ENCODE data around the gene MGAT5. TPM values are rescaled to one million over a fixed set of nuclear protein-coding genes. Genes with fewer than 3 reads are reported as not detected.

Gene MGAT5
- total and polyA plus RNA-seq, 4 donors: 3.6 to 53.7 (median 31.3) TPM

- Histone ChIP-seq H3K4me3 (no peak overlapping the region), H3K36me3 (ENCODE audit: control insufficient read depth in 4 of 4, insufficient read depth in 4 of 4, low read length in 4 of 4) (peaks cover 0 to 36% (median 5%) of the 10 kb centered on the region in 4 donors), H3K9me3 (ENCODE audit: control insufficient read depth in 4 of 4, insufficient read depth in 3 of 4, low read length in 3 of 4) (no peaks in the 10 kb centered on the region), H3K9ac (ENCODE audit: insufficient read depth in 1 of 2, low read length in 2 of 2) (no peak overlapping the region), H3K27ac (ENCODE audit: low read depth in 1 of 2, low read length in 1 of 2) (no peak overlapping the region), H3K27me3 (ENCODE audit: control insufficient read depth in 3 of 3, insufficient read depth in 3 of 3, low read length in 2 of 3) (no peaks in the 10 kb centered on the region), H3K4me1 (ENCODE audit: control insufficient read depth in 5 of 5, insufficient read depth in 5 of 5, low read length in 5 of 5) (peaks cover 0 to 6% (median 2%) of the 10 kb centered on the region in 5 donors)
- 88 to 93% methylated on average over 11 of the region's 11 CpGs for WGBS, 2 donors
- no peak for TF ChIP-seq CTCF (IDR thresholded peaks at IDR 0.05; ENCODE audit: control extremely low read depth, extremely low read depth)
- no peak for ATAC-seq (ENCODE audit: insufficient read depth, low FRiP score)
- no peak for DNase-seq
Measured at GRCh38 chr2:134443814-134444480, 190.1 kb downstream of the MGAT5 start.

GRCh38 chr2:134445116-134445515, 191.2 kb downstream of the MGAT5 start:
- no peaks in the 10 kb centered on the region for H3K9me3 ChIP-seq (ENCODE audit: control insufficient read depth in 4 of 4, insufficient read depth in 3 of 4, low read length in 3 of 4)
- no peak overlapping the region for H3K9ac ChIP-seq (ENCODE audit: insufficient read depth in 1 of 2, low read length in 2 of 2)
- WGBS, 2 donors: 98 to 100% methylated on average over 4 of the region's 4 CpGs

GRCh38 chr2:134445985-134446382, 192.1 kb downstream of the MGAT5 start:
- DNase-seq (no peak), ATAC-seq (ENCODE audit: insufficient read depth, low FRiP score) (no peak)
- H3K9ac ChIP-seq (ENCODE audit: insufficient read depth in 1 of 2, low read length in 2 of 2): no peak overlapping the region
- no peak for TF ChIP-seq CTCF (IDR thresholded peaks at IDR 0.05; ENCODE audit: control extremely low read depth, extremely low read depth)
- H3K36me3 ChIP-seq (ENCODE audit: control insufficient read depth in 4 of 4, insufficient read depth in 4 of 4, low read length in 4 of 4): peaks cover 0 to 45% (median 4%) of the 10 kb centered on the region in 4 donors
- no peak overlapping the region for H3K4me3 ChIP-seq
- H3K27me3 ChIP-seq (ENCODE audit: control insufficient read depth in 3 of 3, insufficient read depth in 3 of 3, low read length in 2 of 3): no peaks in the 10 kb centered on the region
- no peak overlapping the region for H3K27ac ChIP-seq (ENCODE audit: low read depth in 1 of 2, low read length in 1 of 2)
- WGBS, 2 donors: 89 to 93% methylated on average over 11 of the region's 11 CpGs
- H3K4me1 ChIP-seq (ENCODE audit: control insufficient read depth in 5 of 5, insufficient read depth in 5 of 5, low read length in 5 of 5): peaks cover 0 to 6% (median 2%) of the 10 kb centered on the region in 5 donors
- no peaks in the 10 kb centered on the region for H3K9me3 ChIP-seq (ENCODE audit: control insufficient read depth in 4 of 4, insufficient read depth in 3 of 4, low read length in 3 of 4)

More at GRCh38 chr2:134445116-134445515, 191.2 kb downstream of the MGAT5 start:
- Histone ChIP-seq H3K4me3 (no peak overlapping the region), H3K4me1 (ENCODE audit: control insufficient read depth in 5 of 5, insufficient read depth in 5 of 5, low read length in 5 of 5) (peaks cover 0 to 6% (median 2%) of the 10 kb centered on the region in 5 donors), H3K36me3 (ENCODE audit: control insufficient read depth in 4 of 4, insufficient read depth in 4 of 4, low read length in 4 of 4) (peaks cover 0 to 44% (median 4%) of the 10 kb centered on the region in 4 donors), H3K27me3 (ENCODE audit: control insufficient read depth in 3 of 3, insufficient read depth in 3 of 3, low read length in 2 of 3) (no peaks in the 10 kb centered on the region), H3K27ac (ENCODE audit: low read depth in 1 of 2, low read length in 1 of 2) (no peak overlapping the region)
- no peak for ATAC-seq (ENCODE audit: insufficient read depth, low FRiP score)
- no peak for TF ChIP-seq CTCF (IDR thresholded peaks at IDR 0.05; ENCODE audit: control extremely low read depth, extremely low read depth)
- no peak for DNase-seq
